ENCODE measurements around the gene ZSCAN9. TPM values are rescaled to one million over a fixed set of nuclear protein-coding genes. Genes with fewer than 3 reads are reported as not detected.
A peak's percentile ranks its signal among the peaks of the same experiment; 100 is the strongest.

The ZSCAN9 gene
- total RNA-seq, 1 experiment from 2014 or later: 11.3 TPM

GRCh38 chr6:28218312-28219248 lies 6.5 kb upstream of the ZSCAN9 start:
- peak; percentile 73 for DNase-seq (ENCODE audit: low read depth)
- in situ Hi-C loops (cut with HindIII; ENCODE audit: low pct_unique_long_range_greater_than_20kb, low sequenced_read_pairs): no loop called here

- in situ Hi-C loops (cut with HindIII; ENCODE audit: low pct_unique_long_range_greater_than_20kb, low sequenced_read_pairs): no loop called here
- no peak for DNase-seq (ENCODE audit: low read depth)
Observed at GRCh38 chr6:28220257-28221133, 4.6 kb upstream of the ZSCAN9 start.

- in situ Hi-C loops (cut with HindIII; ENCODE audit: low pct_unique_long_range_greater_than_20kb, low sequenced_read_pairs): no loop called here
- DNase-seq (ENCODE audit: low read depth): no peak
Observed at GRCh38 chr6:28224131-28225055, 682 bp upstream of the ZSCAN9 start.

- no peak for DNase-seq (ENCODE audit: low read depth)
- in situ Hi-C loops (cut with HindIII; ENCODE audit: low pct_unique_long_range_greater_than_20kb, low sequenced_read_pairs): no loop called here
Observed at GRCh38 chr6:28226460-28226859, 1.4 kb downstream of the ZSCAN9 start.

- no peak for DNase-seq (ENCODE audit: low read depth)
- in situ Hi-C loops (cut with HindIII; ENCODE audit: low pct_unique_long_range_greater_than_20kb, low sequenced_read_pairs): no loop called here
Observed at GRCh38 chr6:28232785-28233184, 7.7 kb downstream of the ZSCAN9 start.

GRCh38 chr6:28235912-28236452 lies 10.9 kb downstream of the ZSCAN9 start:
- DNase-seq (ENCODE audit: low read depth): no peak
- in situ Hi-C loops (cut with HindIII; ENCODE audit: low pct_unique_long_range_greater_than_20kb, low sequenced_read_pairs): no loop called here

GRCh38 chr6:28239636-28240035 lies 14.6 kb downstream of the ZSCAN9 start:
- in situ Hi-C loops (cut with HindIII; ENCODE audit: low pct_unique_long_range_greater_than_20kb, low sequenced_read_pairs): no loop called here
- DNase-seq (ENCODE audit: low read depth): no peak

- in situ Hi-C loops (cut with HindIII; ENCODE audit: low pct_unique_long_range_greater_than_20kb, low sequenced_read_pairs): no loop called here
- DNase-seq (ENCODE audit: low read depth): no peak
Observed at GRCh38 chr6:28240471-28240870, 15.4 kb downstream of the ZSCAN9 start.

GRCh38 chr6:28243946-28244345 lies 18.9 kb downstream of the ZSCAN9 start:
- DNase-seq (ENCODE audit: low read depth): no peak
- in situ Hi-C loops (cut with HindIII; ENCODE audit: low pct_unique_long_range_greater_than_20kb, low sequenced_read_pairs): no loop called here

- in situ Hi-C loops (cut with HindIII; ENCODE audit: low pct_unique_long_range_greater_than_20kb, low sequenced_read_pairs): no loop called here
- no peak for DNase-seq (ENCODE audit: low read depth)
Observed at GRCh38 chr6:28245206-28245941, 20.3 kb downstream of the ZSCAN9 start.

- no peak for DNase-seq (ENCODE audit: low read depth)
- in situ Hi-C loops (cut with HindIII; ENCODE audit: low pct_unique_long_range_greater_than_20kb, low sequenced_read_pairs): no loop called here
Observed at GRCh38 chr6:28248916-28249315, 23.8 kb downstream of the ZSCAN9 start.

GRCh38 chr6:28250747-28251146 lies 25.7 kb downstream of the ZSCAN9 start:
- DNase-seq (ENCODE audit: low read depth): no peak
- in situ Hi-C loops (cut with HindIII; ENCODE audit: low pct_unique_long_range_greater_than_20kb, low sequenced_read_pairs): no loop called here

GRCh38 chr6:28251661-28252008 lies 26.6 kb downstream of the ZSCAN9 start:
- in situ Hi-C loops (cut with HindIII; ENCODE audit: low pct_unique_long_range_greater_than_20kb, low sequenced_read_pairs): no loop called here
- no peak for DNase-seq (ENCODE audit: low read depth)

GRCh38 chr6:28252009-28252975 lies 27.2 kb downstream of the ZSCAN9 start, which contains the start of gene ZKSCAN4:
TSS of gene ZKSCAN4 (minus strand) at chr6:28252269. CDS start at chr6:28251980, 289 bp downstream.
- in situ Hi-C loops (cut with HindIII; ENCODE audit: low pct_unique_long_range_greater_than_20kb, low sequenced_read_pairs): no loop called here
- peak; percentile 78 for DNase-seq (ENCODE audit: low read depth)

GRCh38 chr6:28254121-28254519 lies 29.0 kb downstream of the ZSCAN9 start:
- DNase-seq (ENCODE audit: low read depth): no peak
- in situ Hi-C loops (cut with HindIII; ENCODE audit: low pct_unique_long_range_greater_than_20kb, low sequenced_read_pairs): no loop called here

GRCh38 chr6:28257042-28257441 lies 32.0 kb downstream of the ZSCAN9 start:
- in situ Hi-C loops (cut with HindIII; ENCODE audit: low pct_unique_long_range_greater_than_20kb, low sequenced_read_pairs): no loop called here
- DNase-seq (ENCODE audit: low read depth): no peak
